ENCODE results near the gene SLC25A23. TPM values are rescaled to one million over a fixed set of nuclear protein-coding genes. Genes with fewer than 3 reads are reported as not detected.

Gene SLC25A23
- total and polyA plus RNA-seq, 8 donors: 16.3 to 39.4 (median 20.0) TPM

DNA sequence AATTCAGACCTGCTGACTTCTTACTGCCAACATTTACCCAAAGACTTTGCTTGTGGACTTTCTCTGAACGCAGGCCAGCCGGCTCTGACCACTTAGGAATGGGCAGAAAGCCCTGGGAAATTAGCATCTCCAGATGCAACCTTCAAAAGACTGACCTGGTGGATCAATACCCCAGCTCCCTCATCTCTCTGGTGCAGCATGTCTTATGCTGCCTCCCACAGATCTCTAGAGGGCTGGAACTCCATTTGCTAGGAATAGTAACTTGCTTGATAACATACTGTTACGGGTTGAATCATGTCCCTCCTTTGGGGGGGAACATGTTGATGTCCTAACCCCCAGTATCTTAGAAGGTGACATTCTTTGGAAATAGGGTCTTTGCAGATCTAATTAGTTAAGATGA lies 13.1 kb downstream of the SLC25A23 start:
- ATAC-seq: no peak
- no peak overlapping the region for H3K27ac ChIP-seq
- no peak overlapping the region for H3K4me3 ChIP-seq
- H3K4me1 ChIP-seq: no peaks in the 10 kb centered on the region
- TF ChIP-seq, protein P1, sequence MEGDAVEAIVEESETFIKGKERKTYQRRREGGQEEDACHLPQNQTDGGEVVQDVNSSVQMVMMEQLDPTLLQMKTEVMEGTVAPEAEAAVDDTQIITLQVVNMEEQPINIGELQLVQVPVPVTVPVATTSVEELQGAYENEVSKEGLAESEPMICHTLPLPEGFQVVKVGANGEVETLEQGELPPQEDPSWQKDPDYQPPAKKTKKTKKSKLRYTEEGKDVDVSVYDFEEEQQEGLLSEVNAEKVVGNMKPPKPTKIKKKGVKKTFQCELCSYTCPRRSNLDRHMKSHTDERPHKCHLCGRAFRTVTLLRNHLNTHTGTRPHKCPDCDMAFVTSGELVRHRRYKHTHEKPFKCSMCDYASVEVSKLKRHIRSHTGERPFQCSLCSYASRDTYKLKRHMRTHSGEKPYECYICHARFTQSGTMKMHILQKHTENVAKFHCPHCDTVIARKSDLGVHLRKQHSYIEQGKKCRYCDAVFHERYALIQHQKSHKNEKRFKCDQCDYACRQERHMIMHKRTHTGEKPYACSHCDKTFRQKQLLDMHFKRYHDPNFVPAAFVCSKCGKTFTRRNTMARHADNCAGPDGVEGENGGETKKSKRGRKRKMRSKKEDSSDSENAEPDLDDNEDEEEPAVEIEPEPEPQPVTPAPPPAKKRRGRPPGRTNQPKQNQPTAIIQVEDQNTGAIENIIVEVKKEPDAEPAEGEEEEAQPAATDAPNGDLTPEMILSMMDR (IDR thresholded peaks at IDR 0.05): no peak
- peaks cover 0 to 1% (median 0%) of the 10 kb centered on the region in 3 donors for H3K36me3 ChIP-seq
- DNase-seq: no peak
- 98 to 99% methylated on average over 3 of the region's 3 CpGs for WGBS, 2 donors
- no peaks in the 10 kb centered on the region for H3K9me3 ChIP-seq
- intact Hi-C loops (cut with DNase I): no loop called here
- H3K27me3 ChIP-seq: no peaks in the 10 kb centered on the region
- FAIRE-seq: no peak

DNA sequence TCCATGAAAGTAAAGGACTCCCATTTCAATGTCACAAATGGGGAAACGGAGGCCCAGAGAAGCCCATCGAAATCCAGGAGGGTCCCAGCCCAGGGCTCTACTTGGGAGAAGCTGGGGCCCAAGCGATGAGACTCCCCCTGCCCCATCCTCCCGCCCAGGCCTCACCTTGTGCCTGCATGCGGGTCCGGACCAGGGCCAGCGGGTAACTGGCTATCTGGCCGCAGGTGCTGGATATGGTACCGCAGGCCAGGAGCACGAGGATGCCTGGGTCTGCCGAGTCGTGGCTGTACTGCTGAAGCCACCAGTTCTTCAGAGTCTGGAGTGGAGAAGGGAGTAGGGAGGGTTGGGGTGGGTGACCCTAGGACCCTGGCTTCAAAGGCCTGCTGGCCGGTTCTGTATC lies 15.6 kb downstream of the SLC25A23 start:
- DNase-seq: no peak
- FAIRE-seq: no peak
- H3K36me3 ChIP-seq: no peaks in the 10 kb centered on the region
- TF ChIP-seq, protein P1 (IDR thresholded peaks at IDR 0.05): no peak
- WGBS, 2 donors: 85 to 89% methylated on average over 13 of the region's 13 CpGs
- intact Hi-C loops (cut with DNase I): no loop called here
- no peaks in the 10 kb centered on the region for H3K4me1 ChIP-seq
- ATAC-seq: no peak
- H3K4me3 ChIP-seq: no peak overlapping the region
- H3K27me3 ChIP-seq: no peaks in the 10 kb centered on the region
- no peak overlapping the region for H3K27ac ChIP-seq
- H3K9me3 ChIP-seq: no peaks in the 10 kb centered on the region

DNA sequence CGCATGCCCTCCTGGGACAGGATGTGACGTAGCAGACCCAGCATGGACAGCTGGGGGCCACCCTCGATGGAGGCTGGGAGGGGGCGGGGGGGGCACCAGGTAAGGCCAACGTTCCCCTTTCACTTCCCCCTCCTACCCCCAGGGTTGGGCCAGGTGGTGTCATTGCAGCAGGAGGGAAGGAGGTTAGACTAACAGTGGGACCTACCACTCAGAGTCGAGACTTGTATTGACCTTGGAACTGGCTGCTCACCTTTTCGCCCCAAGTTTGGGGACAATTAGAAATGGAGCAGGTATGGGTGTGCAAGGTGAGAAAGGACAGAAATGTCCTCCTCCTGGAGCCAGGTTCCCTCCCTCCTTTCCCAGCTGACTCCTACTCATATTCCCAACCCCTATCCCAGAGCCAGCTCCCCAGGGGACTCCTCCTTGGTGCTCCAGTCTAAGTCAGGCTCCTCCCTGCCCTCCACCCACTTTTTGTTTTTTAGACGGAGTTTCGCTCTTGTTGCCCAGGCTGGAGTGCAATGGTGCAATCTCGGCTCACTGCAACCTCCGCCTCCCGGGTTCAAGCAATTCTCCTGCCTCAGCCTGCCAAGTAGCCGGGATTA lies 17.4 kb downstream of the SLC25A23 start:
- DNase-seq (no peak), ATAC-seq (no peak), FAIRE-seq (no peak)
- 80 to 88% methylated on average over 13 of the region's 13 CpGs for WGBS, 2 donors
- Histone ChIP-seq H3K4me3 (no peak overlapping the region), H3K36me3 (no peaks in the 10 kb centered on the region), H3K9me3 (no peaks in the 10 kb centered on the region), H3K4me1 (no peaks in the 10 kb centered on the region), H3K27me3 (no peaks in the 10 kb centered on the region), H3K27ac (no peak overlapping the region)
- TF ChIP-seq, protein P1 (IDR thresholded peaks at IDR 0.05): no peak
- intact Hi-C loops (cut with DNase I): no loop called here

DNA sequence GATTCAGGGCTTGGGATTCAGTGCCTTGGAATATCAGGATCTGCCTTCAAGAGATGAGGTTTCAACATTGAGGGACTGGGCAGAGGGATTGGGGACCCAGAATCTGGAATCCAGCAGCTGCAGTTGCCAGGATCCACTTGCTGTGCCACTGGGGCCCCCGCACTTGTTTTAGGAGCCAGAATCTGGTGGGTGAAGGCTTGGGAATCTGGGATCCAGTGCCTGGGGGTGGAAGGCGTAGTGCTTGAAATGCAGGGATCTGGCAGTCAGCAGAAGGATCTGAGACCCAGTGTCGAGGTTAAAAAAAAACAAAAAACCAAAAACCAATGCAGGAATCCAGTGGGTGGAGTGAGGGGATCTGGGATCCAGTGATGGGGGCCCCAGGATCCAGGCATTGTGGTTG lies 18.7 kb downstream of the SLC25A23 start:
- Histone ChIP-seq H3K27me3 (no peaks in the 10 kb centered on the region), H3K27ac (no peak overlapping the region), H3K9me3 (no peaks in the 10 kb centered on the region), H3K36me3 (no peaks in the 10 kb centered on the region), H3K4me3 (no peak overlapping the region), H3K4me1 (no peaks in the 10 kb centered on the region)
- TF ChIP-seq, protein P1 (IDR thresholded peaks at IDR 0.05): no peak
- FAIRE-seq (no peak), ATAC-seq (no peak), DNase-seq (no peak)
- WGBS, 2 donors: 77 to 86% methylated on average over 3 of the region's 3 CpGs
- intact Hi-C loops (cut with DNase I): no loop called here

DNA sequence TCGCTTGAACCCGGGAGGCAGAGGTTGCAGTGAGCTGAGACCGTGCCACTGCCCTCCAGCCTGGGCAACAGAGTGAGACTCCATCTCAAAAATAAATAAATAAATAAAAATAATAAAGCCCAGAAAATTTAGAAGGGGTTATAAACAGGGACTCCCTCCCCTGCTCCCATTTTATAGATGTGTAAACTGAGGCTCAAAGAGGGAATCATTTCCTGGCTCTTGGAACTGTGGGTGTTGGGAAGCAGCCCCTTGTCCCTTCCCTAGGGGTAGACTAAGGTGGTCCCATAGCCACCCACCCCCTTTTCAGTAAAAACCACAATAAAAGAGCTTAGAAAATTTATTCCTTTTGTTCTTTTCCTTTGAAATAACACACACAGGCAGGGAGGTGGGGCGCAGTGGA lies 19.8 kb downstream of the SLC25A23 start:
- TF ChIP-seq, protein P1 (IDR thresholded peaks at IDR 0.05): no peak
- intact Hi-C loops (cut with DNase I): no loop called here
- DNase-seq (no peak), FAIRE-seq (no peak), ATAC-seq (no peak)
- 84 to 90% methylated on average over 4 of the region's 4 CpGs for WGBS, 2 donors
- H3K36me3 ChIP-seq: no peaks in the 10 kb centered on the region
- H3K4me1 ChIP-seq: no peaks in the 10 kb centered on the region
- H3K4me3 ChIP-seq: no peak overlapping the region
- H3K27me3 ChIP-seq: no peaks in the 10 kb centered on the region
- H3K27ac ChIP-seq: no peak overlapping the region
- no peaks in the 10 kb centered on the region for H3K9me3 ChIP-seq

All from pancreas (tissue), 10 donors.